Neuronal stem cell (in vitro differentiated cells): Measurements from ENCODE around the gene ABHD1.

Experiments
- DNase-seq: peaks from one replicate; pipeline ENCODE4 v3.0.0-alpha.2; 2013; ENCODE audit warnings: low spot score
- H2AFZ ChIP-seq: one replicate; pipeline ENCODE4 v1.6.1; 2013; ENCODE audit warnings: mild to moderate bottlenecking, low read length, inconsistent platforms
- H2AK5ac ChIP-seq: 2 replicates; pipeline ENCODE4 v1.6.1; 2013; ENCODE audit warnings: low read depth, mild to moderate bottlenecking, inconsistent platforms, low read length, moderate library complexity, mixed read lengths
- H2BK120ac ChIP-seq: 2 replicates; pipeline ENCODE4 v1.6.1; 2013; ENCODE audit warnings: low read depth, mild to moderate bottlenecking, inconsistent platforms, low read length, moderate library complexity, mixed read lengths
- H2BK12ac ChIP-seq: one replicate; pipeline ENCODE4 v1.6.1; 2013; ENCODE audit warnings: low read length, inconsistent platforms
- H2BK15ac ChIP-seq: 2 replicates; pipeline ENCODE4 v1.6.1; 2013; ENCODE audit warnings: mild to moderate bottlenecking, low read length, inconsistent platforms, mixed read lengths
- H2BK5ac ChIP-seq: one replicate; pipeline ENCODE4 v1.6.1; 2013; ENCODE audit warnings: inconsistent platforms, mild to moderate bottlenecking, low read length, moderate library complexity
- H3K14ac ChIP-seq: one replicate; pipeline ENCODE4 v1.6.1; 2013; ENCODE audit warnings: low read length, inconsistent platforms
- H3K18ac ChIP-seq: 2 replicates; pipeline ENCODE4 v1.6.1; 2013; ENCODE audit warnings: low read length, inconsistent platforms
- H3K23ac ChIP-seq: 2 replicates; pipeline ENCODE4 v1.6.1; 2013; ENCODE audit warnings: low read depth, mild to moderate bottlenecking, mixed read lengths, low read length, inconsistent platforms; ENCODE audit not compliant: poor library complexity
- H3K27ac ChIP-seq: replicated peaks from 3 replicates; pipeline ENCODE4 v1.5.1; 2013; ENCODE audit warnings: low read length, inconsistent platforms
- H3K27me3 ChIP-seq, 3 experiments: 2 replicates each; pipeline ENCODE4 v1.6.1; 2013; ENCODE audit warnings: low read length in 3 of 3, mild to moderate bottlenecking in 2 of 3, inconsistent platforms in 1 of 3, low read depth in 1 of 3, mixed read lengths in 1 of 3, moderate library complexity in 1 of 3; ENCODE audit not compliant: control insufficient read depth in 3 of 3, insufficient read depth in 3 of 3
- H3K36me3 ChIP-seq, 2 donors: replicated peaks in 1 of 2; 2 replicates each; pipeline ENCODE4 v1.6.1; 2013; ENCODE audit warnings: low read length in 2 of 2; ENCODE audit not compliant: control insufficient read depth in 2 of 2, insufficient read depth in 2 of 2
- H3K4ac ChIP-seq: 2 replicates; pipeline ENCODE4 v1.6.1; 2013; ENCODE audit warnings: inconsistent platforms, mild to moderate bottlenecking, low read length, moderate library complexity
- H3K4me1 ChIP-seq, 2 donors: 1 replicate in 1 of 2; 2 replicates in 1 of 2; pipeline ENCODE4 v1.6.1; 2013; ENCODE audit warnings: low read length in 2 of 2, low read depth in 1 of 2; ENCODE audit not compliant: control insufficient read depth in 2 of 2, insufficient read depth in 1 of 2
- H3K4me2 ChIP-seq: one replicate; pipeline ENCODE4 v1.6.1; 2013; ENCODE audit warnings: mild to moderate bottlenecking, low read length, inconsistent platforms; ENCODE audit not compliant: insufficient read depth, poor library complexity, severe bottlenecking
- H3K4me3 ChIP-seq, 2 donors: 2 replicates each; pipeline ENCODE4 v1.5.1; 2013; ENCODE audit warnings: low read length in 2 of 2, mild to moderate bottlenecking in 2 of 2, inconsistent platforms in 1 of 2, moderate library complexity in 1 of 2
- H3K79me1 ChIP-seq: one replicate; pipeline ENCODE4 v1.6.1; 2013; ENCODE audit warnings: low read depth, mild to moderate bottlenecking, inconsistent platforms, low read length, moderate library complexity
- H3K9ac ChIP-seq: one replicate; pipeline ENCODE4 v1.6.1; 2013; ENCODE audit warnings: mild to moderate bottlenecking, low read depth, low read length, inconsistent platforms; ENCODE audit not compliant: poor library complexity
- H3K9me3 ChIP-seq, 2 donors: replicated peaks in 1 of 2; 2 replicates each; pipeline versions ENCODE3 to v1.6.1; 2013; ENCODE audit warnings: low read length in 2 of 2, mild to moderate bottlenecking in 2 of 2, inconsistent platforms in 1 of 2, low read depth in 1 of 2, mixed read lengths in 1 of 2, moderate library complexity in 1 of 2; ENCODE audit not compliant: control insufficient read depth in 2 of 2, insufficient read depth in 1 of 2
- H4K8ac ChIP-seq: one replicate; pipeline ENCODE4 v1.6.1; 2013; ENCODE audit warnings: low read depth, mild to moderate bottlenecking, inconsistent platforms, low read length, moderate library complexity
- H4K91ac ChIP-seq: one replicate; pipeline ENCODE4 v1.6.1; 2013; ENCODE audit warnings: low read length, low read depth, mild to moderate bottlenecking, inconsistent platforms; ENCODE audit not compliant: poor library complexity
- WGBS, 2 donors: extraction: QIAGEN DNeasy Blood & Tissue Kit; methylation state at CpG; one replicate each; pipeline ENCODE4 v1.1.7; 2013; ENCODE audit warnings: missing lambda C conversion rate in 2 of 2, mixed read lengths in 1 of 2; ENCODE audit not compliant: insufficient read length in 2 of 2, insufficient replicate concordance in 1 of 2; ENCODE audit errors: extremely low coverage in 2 of 2; 5-methylcytosine and 5-hydroxymethylcytosine counted together

Gene ABHD1

GRCh38 chr2:27077231-27077630 lies 46.4 kb upstream of the ABHD1 start:
- peak overlapping the region; percentile 36 for H2AK5ac ChIP-seq
- DNase-seq: no peak
- no CpG with 5 or more reads among the region's 7 CpGs for WGBS, 2 donors
- no peak overlapping the region for H3K4me2 ChIP-seq
- no peak overlapping the region for H3K27ac ChIP-seq
- H3K14ac ChIP-seq: no peak overlapping the region
- peak overlapping the region; percentile 3 for H3K18ac ChIP-seq
- H4K91ac ChIP-seq: no peak overlapping the region
- no peak overlapping the region for H2BK120ac ChIP-seq
- H2BK5ac ChIP-seq: no peak overlapping the region
- H3K36me3 ChIP-seq: no peaks in the 10 kb centered on the region
- no peak overlapping the region for H3K9ac ChIP-seq
- peaks cover 17 to 54% of the 10 kb centered on the region in 2 donors for H3K4me1 ChIP-seq
- no peak overlapping the region for H3K23ac ChIP-seq
- H3K79me1 ChIP-seq: no peaks in the 10 kb centered on the region
- H3K4me3 ChIP-seq: no peak overlapping the region
- no peak overlapping the region for H2BK15ac ChIP-seq
- no peak overlapping the region for H2AFZ ChIP-seq
- H2BK12ac ChIP-seq: no peak overlapping the region
- H3K27me3 ChIP-seq: no peaks in the 10 kb centered on the region
- no peak overlapping the region for H3K4ac ChIP-seq
- H3K9me3 ChIP-seq: no peaks in the 10 kb centered on the region
- H4K8ac ChIP-seq: no peak overlapping the region

DNA sequence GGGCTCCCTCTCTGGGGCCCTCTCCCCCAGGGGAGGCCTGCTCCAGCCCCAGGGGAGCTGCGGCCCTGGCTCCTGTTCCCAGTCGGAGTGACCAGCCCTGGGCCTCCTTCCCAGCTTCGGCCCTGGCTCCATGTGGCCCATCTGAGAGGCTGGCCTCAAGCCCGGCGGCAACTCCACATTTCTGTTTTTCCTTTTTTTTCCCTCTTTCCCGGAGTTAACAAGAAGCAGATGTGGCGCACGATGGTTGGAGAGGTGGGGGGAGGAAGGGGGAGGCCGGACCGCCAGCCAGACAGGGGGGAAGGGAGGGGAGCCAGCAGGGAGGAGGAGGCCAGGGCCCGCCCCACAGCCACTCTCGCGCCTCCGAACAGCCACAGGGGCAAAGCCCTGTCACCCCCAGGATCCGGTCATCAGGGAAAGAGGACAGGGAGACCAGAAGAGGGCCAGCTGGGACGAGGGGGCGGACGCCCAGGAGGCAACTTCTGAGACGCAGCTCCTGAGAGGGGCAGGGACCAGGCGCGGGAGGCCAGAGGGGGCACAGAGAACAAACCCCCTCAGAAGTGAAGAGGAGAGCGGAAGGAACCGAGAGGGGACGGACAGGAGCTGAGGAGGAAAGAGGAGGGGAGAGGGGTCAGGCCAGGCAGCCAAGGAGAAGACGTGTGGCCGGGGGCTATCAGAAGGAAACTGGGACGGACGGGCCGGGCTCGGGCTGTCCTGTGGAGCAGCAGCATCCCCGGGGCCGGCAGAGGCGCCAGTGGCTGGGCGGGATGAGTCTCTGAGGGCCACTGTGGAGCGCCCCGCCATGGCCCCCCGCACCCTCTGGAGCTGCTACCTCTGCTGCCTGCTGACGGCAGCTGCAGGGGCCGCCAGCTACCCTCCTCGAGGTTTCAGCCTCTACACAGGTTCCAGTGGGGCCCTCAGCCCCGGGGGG lies 45.1 kb upstream of the ABHD1 start, which contains the start of gene EMILIN1:
Gene EMILIN1, plus strand, starts transcription at position 349 of the 928 bp plus-strand sequence. Its CDS starts 451 bp downstream, at position 800.
- H3K14ac ChIP-seq: peak within 1 kb of the TSS; percentile 59
- H2AFZ ChIP-seq: peak within 1 kb of the TSS; percentile 88
- peak within 1 kb of the TSS; percentile 39 for H3K9ac ChIP-seq
- H3K27ac ChIP-seq: peak within 1 kb of the TSS; percentile 37
- no peaks in the 10 kb centered on the region for H3K79me1 ChIP-seq
- H3K27me3 ChIP-seq: no peaks in the 10 kb centered on the region
- H2AK5ac ChIP-seq: peak within 1 kb of the TSS; percentile 71
- peak within 1 kb of the TSS; percentile 84 for H3K18ac ChIP-seq
- WGBS, 2 donors: no CpG with 5 or more reads among the region's 41 CpGs
- no peak for DNase-seq
- no peak within 1 kb of the TSS for H4K91ac ChIP-seq
- peak within 1 kb of the TSS; percentile 96 for H2BK15ac ChIP-seq
- H3K36me3 ChIP-seq: no peaks in the 10 kb centered on the region
- peak within 1 kb of the TSS; percentile 29 for H3K4me2 ChIP-seq
- H2BK12ac ChIP-seq: no peak within 1 kb of the TSS
- peak within 1 kb of the TSS; percentile 41 for H3K4ac ChIP-seq
- H3K4me3 ChIP-seq: no peak within 1 kb of the TSS
- peak within 1 kb of the TSS; percentile 35 for H2BK5ac ChIP-seq
- peak within 1 kb of the TSS; percentile 84 for H2BK120ac ChIP-seq
- H3K9me3 ChIP-seq: no peaks in the 10 kb centered on the region
- peak within 1 kb of the TSS; percentile 3 for H3K23ac ChIP-seq
- no peak within 1 kb of the TSS for H4K8ac ChIP-seq
- H3K4me1 ChIP-seq: peaks cover 12 to 48% of the 10 kb centered on the region in 2 donors

GRCh38 chr2:27079233-27080139 lies 44.1 kb upstream of the ABHD1 start:
- Histone ChIP-seq H3K27me3 (no peaks in the 10 kb centered on the region), H3K14ac (peak overlapping the region; percentile 59), H4K8ac (no peak overlapping the region), H3K79me1 (no peaks in the 10 kb centered on the region), H3K9me3 (no peaks in the 10 kb centered on the region), H3K4me1 (peaks cover 12 to 50% of the 10 kb centered on the region in 2 donors), H2BK15ac (peak overlapping the region; percentile 96), H2BK5ac (peak overlapping the region; percentile 57), H3K9ac (no peak overlapping the region), H3K27ac (no peak overlapping the region), H3K23ac (peak overlapping the region; percentile 3), H3K4ac (peak overlapping the region; percentile 41), H2AK5ac (peak overlapping the region; percentile 71), H3K18ac (peak overlapping the region; percentile 84), H3K4me3 (no peak overlapping the region), H3K36me3 (no peaks in the 10 kb centered on the region), H4K91ac (no peak overlapping the region), H2BK12ac (peak overlapping the region; percentile 67), H3K4me2 (no peak overlapping the region), H2BK120ac (peak overlapping the region; percentile 84), H2AFZ (peak overlapping the region; percentile 88)
- no peak for DNase-seq
- no CpG with 5 or more reads among the region's 14 CpGs for WGBS, 2 donors
